K562 (cell line): ENCODE data around the gene MOSPD3. TPM values are rescaled to one million over a fixed set of nuclear protein-coding genes. Genes with fewer than 3 reads are reported as not detected.

Source experiments
- ATF1 ChIP-seq, 2 experiments: fragments of 450-650 bp in 1 of 2; IDR thresholded peaks; 2 replicates each; pipeline ENCODE4 v1.6.1; 2016; ENCODE audit warnings: missing compliant biosample characterization in 1 of 2, missing genetic modification characterization in 1 of 2
- CREB1 ChIP-seq, 2 experiments: sonication (generic) in 1 of 2; formaldehyde crosslinking in 1 of 2; IDR thresholded peaks; 2 replicates each; pipeline versions ENCODE4 v1.6.1 to v1.8.0; 2012 to 2022; ENCODE audit warnings: inconsistent platforms in 1 of 2, mild to moderate bottlenecking in 1 of 2, missing genetic modification reagents in 1 of 2, moderate library complexity in 1 of 2
- EGR1 ChIP-seq: fragments of 450-650 bp; conservative IDR thresholded peaks from 2 replicates; pipeline ENCODE4 v1.6.1; 2017; ENCODE audit warnings: mild to moderate bottlenecking
- ETV5 ChIP-seq: sonication (generic); formaldehyde crosslinking; IDR thresholded peaks from 2 replicates; pipeline ENCODE4 v1.4.0; 2020; ENCODE audit warnings: low read depth, mild to moderate bottlenecking, missing genetic modification reagents
- EZH2 ChIP-seq: IDR thresholded peaks from 2 replicates; pipeline ENCODE4 v1.6.1; 2012; ENCODE audit warnings: low read depth, mild to moderate bottlenecking, inconsistent platforms, low read length, borderline replicate concordance
- FUS ChIP-seq: fragments of 200-400 bp; formaldehyde crosslinking; optimal IDR thresholded peaks from 2 replicates; pipeline ENCODE3; 2017; ENCODE audit warnings: low read depth, low read length
- HDAC1 ChIP-seq, 2 experiments: fragments of 450-650 bp; IDR thresholded peaks; 2 replicates each; pipeline ENCODE4 v1.6.1; 2016 to 2017; ENCODE audit warnings: inconsistent platforms in 1 of 2, mild to moderate bottlenecking in 1 of 2, moderate library complexity in 1 of 2
- HSF4 ChIP-seq: fragments of 250-450 bp; sonication (Bioruptor Pico); IDR thresholded peaks from 2 replicates; pipeline ENCODE4 v2.1.2; 2022; ENCODE audit warnings: mild to moderate bottlenecking, moderate library complexity, borderline replicate concordance
- KAT7 ChIP-seq: sonication (generic); formaldehyde crosslinking; IDR thresholded peaks from 2 replicates; pipeline ENCODE4 v1.8.0; 2022; ENCODE audit warnings: missing genetic modification reagents, mild to moderate bottlenecking, borderline replicate concordance
- LARP7 ChIP-seq: fragments of 450-650 bp; IDR thresholded peaks from 2 replicates; pipeline ENCODE4 v1.6.1; 2016
- NCOR1 ChIP-seq: fragments of 450-650 bp; IDR thresholded peaks from 2 replicates; pipeline ENCODE4 v1.6.1; 2016; ENCODE audit warnings: mild to moderate bottlenecking, moderate library complexity
- NKRF ChIP-seq: fragments of 450-650 bp; IDR thresholded peaks from 2 replicates; pipeline ENCODE4 v1.6.1; 2016; ENCODE audit warnings: borderline replicate concordance
- POLR2B ChIP-seq: fragments of 450-650 bp; IDR thresholded peaks from 2 replicates; pipeline ENCODE4 v1.6.1; 2018; ENCODE audit warnings: low read depth; ENCODE audit not compliant: partially characterized antibody
- POLR2G ChIP-seq: fragments of 200-400 bp; formaldehyde crosslinking; IDR thresholded peaks from 2 replicates; pipeline ENCODE4 v1.6.1; 2017; ENCODE audit warnings: low read depth, mild to moderate bottlenecking, antibody characterized with exemption, low read length, moderate library complexity
- SRSF3 ChIP-seq: fragments of 200-400 bp; formaldehyde crosslinking; IDR thresholded peaks from 2 replicates; pipeline ENCODE4 v1.6.1; 2016; ENCODE audit warnings: mild to moderate bottlenecking, low read length, moderate library complexity; ENCODE audit not compliant: insufficient read depth
- TAF1 ChIP-seq: IDR thresholded peaks from 2 replicates; pipeline ENCODE4 v1.6.1; 2011; ENCODE audit warnings: mild to moderate bottlenecking, low read length, moderate library complexity; ENCODE audit not compliant: insufficient read depth, control insufficient read depth, severe bottlenecking; ENCODE audit errors: extremely low read depth
- TCFL5 ChIP-seq: fragments of 250-450 bp; sonication (Bioruptor Pico); conservative IDR thresholded peaks from 2 replicates; pipeline ENCODE4 v1.6.1; 2021; ENCODE audit warnings: mild to moderate bottlenecking, moderate library complexity, matching md5 sums
- ZBTB5 ChIP-seq: fragments of 450-650 bp; IDR thresholded peaks from 2 replicates; pipeline ENCODE4 v1.6.1; 2017; ENCODE audit warnings: antibody characterized with exemption
- ZFX ChIP-seq: sonication (generic); formaldehyde crosslinking; IDR thresholded peaks from 2 replicates; pipeline ENCODE4 v1.8.0; 2022; ENCODE audit warnings: mild to moderate bottlenecking, missing genetic modification reagents, moderate library complexity
- ZNF133 ChIP-seq: fragments of 250-450 bp; sonication (Bioruptor Pico); IDR thresholded peaks from 2 replicates; pipeline ENCODE4 v1.4.0; 2020; ENCODE audit warnings: mild to moderate bottlenecking
- ZNF586 ChIP-seq: fragments of 450-650 bp; formaldehyde crosslinking; conservative IDR thresholded peaks from 2 replicates; pipeline ENCODE4 v1.4.0; 2020; ENCODE audit warnings: mild to moderate bottlenecking, moderate library complexity
- ZNF644 ChIP-seq: fragments of 200-800 bp; sonication (Bioruptor generic); IDR thresholded peaks from 2 replicates; pipeline ENCODE4 v1.6.1; 2016; ENCODE audit warnings: low read depth, missing genetic modification characterization, missing compliant biosample characterization
- ZNF76 ChIP-seq: fragments of 250-450 bp; sonication (Bioruptor Pico); IDR thresholded peaks from 2 replicates; pipeline ENCODE4 v1.4.0; 2020; ENCODE audit warnings: mild to moderate bottlenecking, moderate library complexity, borderline replicate concordance
- polyA plus RNA-seq, 8 experiments: library from polyadenylated mRNA; depleted of rRNA in 4 of 8; stranded (reverse) in 5 of 8; unstranded in 3 of 8; fragments of >200 nt; fragmentation: Nextera tagmentation in 2 of 8; fragmentation: Illumina TruSeq in 1 of 8; extraction: Ambion mirVana in 2 of 8; extraction: Trizol in 1 of 8; gene quantifications; 2 replicates each; pipeline versions ENCODE4 v1.2.1 to v1.2.3, GENCODE V29; 2011 to 2014; ENCODE audit warnings: inconsistent platforms in 1 of 8, missing spikeins in 1 of 8
- total RNA-seq, 7 experiments: library from RNA; depleted of rRNA in 6 of 7; stranded (reverse); fragments of >200 nt in 6 of 7; fragmentation: Illumina TruSeq in 2 of 7; extraction: Trizol in 2 of 7; gene quantifications; 2 replicates each; pipeline versions ENCODE4 v1.2.1 to v1.2.3, GENCODE V29; 2011 to 2021; ENCODE audit warnings: low replicate concordance in 1 of 7
- TF ChIP-seq, protein P1 (sequence below): sonication (generic); formaldehyde crosslinking; IDR thresholded peaks from 2 replicates; pipeline ENCODE4 v1.8.1; 2023; ENCODE audit warnings: mild to moderate bottlenecking, missing genetic modification reagents

MOSPD3 gene
- total and polyA plus RNA-seq, 9 of the 15 experiments (the other 6 are each of a cell fraction or from before 2014, with no cell fraction given), result 1.4 to 32.1 (median 7.3) TPM

- 0 out of 2 replicates have a peak, but pooled peaks have one; percentile 21 for TF ChIP-seq NKRF
- no peak for TF ChIP-seq ZNF586 (CRISPR knock-in tag)
- TF ChIP-seq HSF4 (CRISPR knock-in tag), result no peak
- no peak for TF ChIP-seq TCFL5
- TF ChIP-seq FUS, result no peak
- no peak for TF ChIP-seq ZBTB5
- peak in 1 of 2 experiments; percentile 46; a peak in 1 of 4 replicates for TF ChIP-seq HDAC1 (IDR thresholded peaks at IDR 0.05)
- no peak for TF ChIP-seq NCOR1
- TF ChIP-seq SRSF3, result no peak
- TF ChIP-seq ZFX (CRISPR knock-in tag), result no peak
- TF ChIP-seq ETV5 (CRISPR knock-in tag), result peak; percentile 64; the same call in 1 of the 2 replicates
- TF ChIP-seq, protein P1, sequence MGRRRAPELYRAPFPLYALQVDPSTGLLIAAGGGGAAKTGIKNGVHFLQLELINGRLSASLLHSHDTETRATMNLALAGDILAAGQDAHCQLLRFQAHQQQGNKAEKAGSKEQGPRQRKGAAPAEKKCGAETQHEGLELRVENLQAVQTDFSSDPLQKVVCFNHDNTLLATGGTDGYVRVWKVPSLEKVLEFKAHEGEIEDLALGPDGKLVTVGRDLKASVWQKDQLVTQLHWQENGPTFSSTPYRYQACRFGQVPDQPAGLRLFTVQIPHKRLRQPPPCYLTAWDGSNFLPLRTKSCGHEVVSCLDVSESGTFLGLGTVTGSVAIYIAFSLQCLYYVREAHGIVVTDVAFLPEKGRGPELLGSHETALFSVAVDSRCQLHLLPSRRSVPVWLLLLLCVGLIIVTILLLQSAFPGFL, result no peak
- TF ChIP-seq ZNF133 (CRISPR knock-in tag), result no peak
- no peak for TF ChIP-seq LARP7
- TF ChIP-seq EGR1, result peak; percentile 89
- TF ChIP-seq CREB1 (IDR thresholded peaks at IDR 0.05), result peak; percentile 52; the same call in 1 of the 2 replicates
- TF ChIP-seq CREB1 (CRISPR knock-in tag; IDR thresholded peaks at IDR 0.05), result no peak
- no peak for TF ChIP-seq EZH2
- TF ChIP-seq ZNF76 (CRISPR knock-in tag), result no peak
- peak; percentile 72 for TF ChIP-seq TAF1
- no peak for TF ChIP-seq KAT7 (CRISPR knock-in tag)
- TF ChIP-seq ATF1 (CRISPR knock-in tag; IDR thresholded peaks at IDR 0.05), result no peak
- peak; percentile 54; the same call in 1 of the 2 replicates for TF ChIP-seq ATF1 (tag; IDR thresholded peaks at IDR 0.05)
- peak; percentile 78 for TF ChIP-seq POLR2G
- no peak for TF ChIP-seq ZNF644
- peak; percentile 41 for TF ChIP-seq POLR2B
Measured at GRCh38 chr7:100626530-100627237, 14.3 kb downstream of the MOSPD3 start (continued).
